Measurements from ENCODE around the gene EEA1.

Gene EEA1

DNA sequence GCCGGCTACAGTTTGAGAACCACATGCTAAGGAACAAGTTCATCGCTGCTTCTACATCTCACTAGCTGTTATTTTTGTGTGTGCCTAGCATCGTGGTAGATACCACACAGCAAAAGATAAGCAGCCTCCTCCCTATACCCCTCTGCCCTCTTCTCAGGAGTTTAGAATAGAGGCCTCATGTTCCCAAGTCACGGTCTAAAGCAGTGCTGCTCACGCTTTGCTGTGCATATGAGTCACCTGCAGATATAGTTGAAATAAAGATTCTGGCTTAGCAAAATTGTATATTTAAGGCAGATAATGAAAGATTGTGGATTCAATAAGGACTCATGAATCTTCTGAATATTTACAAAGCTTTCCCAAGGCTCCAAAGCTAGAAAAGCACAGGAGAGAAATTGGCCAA is 198.3 kb downstream of the EEA1 start:
- DNase-seq (ENCODE audit: extremely low spot score, insufficient read length, low read depth) = no peak
- no peak for FAIRE-seq

DNA sequence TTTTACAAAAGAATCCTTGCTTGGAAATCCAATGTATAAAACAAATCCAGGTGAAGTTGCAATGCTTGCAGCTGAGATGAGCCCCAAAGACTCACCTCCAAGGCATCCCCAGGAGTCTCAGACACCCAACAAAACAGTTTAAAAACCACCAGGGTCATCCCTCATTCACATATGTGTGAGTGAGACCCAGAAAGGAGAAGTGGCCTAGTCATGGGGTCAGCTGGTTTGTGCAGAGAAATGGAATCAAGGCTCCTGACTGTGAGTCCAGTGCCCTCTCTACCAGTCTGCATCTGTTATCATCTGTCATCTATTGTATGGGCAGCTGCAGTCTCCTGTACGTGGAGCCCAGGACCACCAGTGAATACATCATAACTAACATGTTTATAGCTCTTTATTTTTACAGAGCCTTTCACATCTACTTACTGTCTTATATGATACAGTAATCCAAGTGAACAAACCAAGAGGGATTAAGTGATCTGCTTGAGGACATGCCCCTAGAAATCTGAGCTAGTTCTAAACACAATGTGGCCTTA is 199.3 kb downstream of the EEA1 start:
- DNase-seq (ENCODE audit: extremely low spot score, insufficient read length, low read depth) (no peak), FAIRE-seq (no peak)

DNA sequence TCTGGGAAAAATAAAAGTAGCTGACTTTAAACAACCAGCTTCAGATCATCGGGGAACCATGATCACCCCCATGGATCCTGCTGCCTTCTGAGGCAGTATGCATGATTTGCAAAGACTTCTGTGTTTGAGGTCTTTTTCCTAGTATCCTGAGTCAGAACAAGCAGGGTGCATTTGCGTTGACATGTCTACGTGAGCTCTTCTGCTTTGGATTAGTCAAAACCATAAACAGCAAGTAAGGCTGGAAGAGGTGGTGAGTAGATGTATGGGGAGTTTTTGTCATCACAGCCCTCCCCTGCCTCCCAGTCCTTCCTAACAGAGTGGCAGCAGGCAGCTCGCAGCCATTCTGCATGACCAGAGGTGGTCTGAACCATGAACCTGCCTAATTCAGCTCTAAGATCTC is 202.2 kb downstream of the EEA1 start:
- FAIRE-seq = no peak
- DNase-seq (ENCODE audit: extremely low spot score, insufficient read length, low read depth) = no peak

DNA sequence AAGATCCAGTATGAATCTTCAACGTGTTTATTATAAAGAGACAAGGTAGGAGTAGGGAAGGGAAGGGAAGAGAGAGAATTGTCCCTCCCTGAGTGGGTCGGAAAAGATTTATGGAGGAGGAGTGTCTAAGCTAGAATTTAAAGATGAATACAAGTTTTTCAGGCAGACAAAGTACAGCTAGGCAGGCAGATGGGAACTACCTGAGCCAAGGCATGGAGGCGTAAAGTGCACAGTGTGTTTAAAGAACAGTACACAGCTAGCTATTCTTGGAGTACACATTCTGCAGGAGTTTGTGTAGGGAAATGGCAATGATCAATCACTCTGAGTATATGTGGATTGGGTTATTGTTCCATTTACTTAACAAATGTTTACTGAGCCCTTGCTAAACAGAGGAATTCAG is 206.2 kb downstream of the EEA1 start:
- DNase-seq (ENCODE audit: extremely low spot score, insufficient read length, low read depth) (no peak), FAIRE-seq (no peak)

DNA sequence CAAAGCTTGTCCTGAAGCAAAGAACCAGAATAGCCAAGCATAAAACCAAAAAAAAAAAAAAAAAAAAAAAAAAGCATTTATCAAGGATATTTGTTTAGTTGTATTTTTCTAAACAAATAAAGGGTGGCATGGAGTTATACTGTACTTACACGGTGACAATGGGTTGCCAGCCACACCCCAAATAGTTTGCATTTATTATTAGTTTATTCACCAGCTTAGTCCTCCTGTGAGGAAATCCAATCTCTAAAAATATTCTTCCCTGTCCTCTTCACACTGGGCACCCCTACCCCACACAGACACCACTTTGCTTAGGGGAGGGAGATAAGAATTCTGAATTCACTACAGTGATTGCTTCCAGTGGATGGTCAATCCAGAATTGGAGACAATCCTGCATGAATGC is 207.4 kb downstream of the EEA1 start:
- FAIRE-seq = no peak
- no peak for DNase-seq (ENCODE audit: extremely low spot score, insufficient read length, low read depth)

DNA sequence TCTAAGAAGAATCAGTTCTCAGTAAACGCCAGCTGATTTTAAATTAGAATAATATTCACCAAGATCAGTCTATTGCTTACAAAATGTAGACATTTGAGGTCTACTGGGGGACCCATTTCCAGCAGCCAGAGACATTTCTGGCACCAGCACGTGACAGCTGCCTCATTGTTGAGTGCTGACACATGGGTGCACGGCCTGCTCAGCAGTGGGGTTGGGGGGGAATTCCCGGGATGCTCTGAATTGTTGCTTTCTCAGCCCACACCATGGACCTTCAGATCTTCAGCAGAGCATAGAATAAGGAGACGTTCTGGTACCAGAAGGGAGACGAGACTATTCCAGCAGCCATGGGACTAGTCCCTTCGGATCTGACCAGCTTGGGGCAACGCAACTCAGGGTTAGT is 208.0 kb downstream of the EEA1 start:
- DNase-seq (ENCODE audit: extremely low spot score, insufficient read length, low read depth) (no peak), FAIRE-seq (no peak)
